ENCODE measurements around the gene RAD1.
A peak's percentile ranks its signal among the peaks of the same experiment; 100 is the strongest.

RAD1 gene

DNA sequence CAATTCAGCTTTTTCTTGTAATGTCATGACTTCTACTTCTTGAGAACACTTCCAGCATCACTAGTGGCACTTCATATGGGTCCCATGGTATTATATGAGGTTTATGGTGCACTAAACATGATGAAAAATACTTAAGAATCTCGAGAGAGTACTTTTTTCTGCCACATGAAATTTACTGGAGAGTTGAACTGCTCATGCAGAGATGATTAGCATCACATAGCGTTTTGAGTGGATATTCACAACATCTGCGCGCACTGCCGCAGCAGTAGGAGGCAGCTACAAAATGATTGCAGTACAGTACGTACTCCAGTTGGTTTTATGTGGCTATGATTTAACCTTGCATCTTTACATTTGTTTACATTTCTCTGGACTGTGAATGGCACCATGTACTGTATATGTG lies 14.7 kb downstream of the RAD1 start:
- no peak overlapping the region for H3K4me3 ChIP-seq (ENCODE audit: low read depth, low read length)
- no peak for DNase-seq (ENCODE audit: low read depth, low spot score)
- TF ChIP-seq CTCF (IDR thresholded peaks at IDR 0.05; ENCODE audit: low read depth, low read length), result no peak
- in situ Hi-C loops (cut with HindIII; ENCODE audit: low sequenced_read_pairs), result no loop called here

DNA sequence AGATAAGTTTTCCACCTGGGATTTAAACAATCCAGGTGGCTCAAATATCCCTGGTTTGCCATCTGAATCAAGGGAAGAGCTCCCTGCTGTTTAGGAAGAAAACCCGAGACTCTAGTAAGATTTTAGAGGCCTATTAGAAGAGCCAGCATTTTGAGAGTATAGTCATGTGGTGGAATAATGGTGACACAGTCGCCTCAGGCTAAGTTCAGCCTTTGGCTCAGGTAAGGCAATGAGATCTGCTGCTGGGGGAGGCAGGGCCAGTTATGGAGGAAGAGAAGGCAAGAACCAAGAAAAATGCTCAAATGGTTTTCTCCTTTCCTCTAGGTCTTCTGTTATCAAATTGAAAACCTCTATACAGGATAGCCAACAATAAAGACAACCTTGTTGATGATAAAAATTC lies 16.2 kb downstream of the RAD1 start:
- no peak for DNase-seq (ENCODE audit: low read depth, low spot score)
- no peak for TF ChIP-seq CTCF (IDR thresholded peaks at IDR 0.05; ENCODE audit: low read depth, low read length)
- in situ Hi-C loops (cut with HindIII; ENCODE audit: low sequenced_read_pairs), result no loop called here
- no peak overlapping the region for H3K4me3 ChIP-seq (ENCODE audit: low read depth, low read length)

- TF ChIP-seq CTCF (IDR thresholded peaks at IDR 0.05; ENCODE audit: low read depth, low read length), result peak; percentile 84
- in situ Hi-C loops (cut with HindIII; ENCODE audit: low sequenced_read_pairs), result no loop called here
These were observed 16.9 kb downstream of the RAD1 start for GRCh38 chr5:34898258-34898895.

GRCh38 chr5:34897646-34898045 lies 17.7 kb downstream of the RAD1 start:
- no peak for TF ChIP-seq CTCF (IDR thresholded peaks at IDR 0.05; ENCODE audit: low read depth, low read length)
- in situ Hi-C loops (cut with HindIII; ENCODE audit: low sequenced_read_pairs), result no loop called here
- no peak overlapping the region for H3K4me3 ChIP-seq (ENCODE audit: low read depth, low read length)
- no peak for DNase-seq (ENCODE audit: low read depth, low spot score)

More at GRCh38 chr5:34898258-34898895, 16.9 kb downstream of the RAD1 start:
- H3K4me3 ChIP-seq (ENCODE audit: low read depth, low read length), result no peak overlapping the region
- DNase-seq (ENCODE audit: low read depth, low spot score), result peak; percentile 74

DNA sequence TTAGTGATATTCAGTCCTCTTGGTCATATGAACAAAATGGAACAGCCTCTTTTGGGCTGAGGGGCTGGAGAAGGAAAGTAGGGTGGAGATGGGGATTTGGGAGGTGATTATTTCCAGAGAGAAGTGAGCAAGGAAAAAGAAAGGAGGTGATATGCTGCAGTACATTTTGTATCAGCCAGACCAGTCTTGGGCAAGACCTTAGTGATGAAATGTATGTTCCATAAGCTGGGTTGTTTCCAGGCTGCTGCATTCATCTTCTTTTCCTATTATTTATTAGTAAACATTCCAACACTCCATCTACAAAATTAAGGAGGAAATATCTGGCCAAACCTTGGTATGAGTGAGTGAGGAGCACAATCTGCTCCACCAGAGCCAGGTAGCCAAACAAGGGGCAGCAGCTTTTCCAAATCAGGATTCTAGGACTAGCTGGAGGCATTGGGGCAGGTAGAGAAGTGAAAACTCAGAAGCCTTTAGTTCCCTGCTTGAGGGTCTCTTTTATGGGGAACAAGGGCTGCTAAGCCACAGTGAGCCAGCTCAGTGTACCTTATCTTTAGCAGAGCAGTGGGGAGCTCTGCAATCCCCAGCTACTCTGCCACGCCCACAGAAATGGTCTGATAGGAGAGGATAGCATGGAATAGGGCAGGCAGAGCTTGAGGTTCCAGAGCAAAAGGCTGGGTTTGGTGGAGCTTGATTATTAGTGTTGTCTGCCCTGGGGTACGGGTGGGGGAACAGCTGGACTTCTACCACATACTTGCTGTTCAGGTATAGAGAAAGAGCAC lies 19.5 kb downstream of the RAD1 start:
- no peak for DNase-seq (ENCODE audit: low read depth, low spot score)
- in situ Hi-C loops (cut with HindIII; ENCODE audit: low sequenced_read_pairs), result no loop called here
- TF ChIP-seq CTCF (IDR thresholded peaks at IDR 0.05; ENCODE audit: low read depth, low read length), result no peak
- H3K4me3 ChIP-seq (ENCODE audit: low read depth, low read length), result no peak overlapping the region

GRCh38 chr5:34894716-34895115 lies 20.6 kb downstream of the RAD1 start:
- in situ Hi-C loops (cut with HindIII; ENCODE audit: low sequenced_read_pairs), result no loop called here
- H3K4me3 ChIP-seq (ENCODE audit: low read depth, low read length), result no peak overlapping the region
- TF ChIP-seq CTCF (IDR thresholded peaks at IDR 0.05; ENCODE audit: low read depth, low read length), result no peak
- DNase-seq (ENCODE audit: low read depth, low spot score), result no peak

All from astrocyte of the spinal cord (primary cell).